ENCODE results near the gene C8G. TPM values are rescaled to one million over a fixed set of nuclear protein-coding genes. Genes with fewer than 3 reads are reported as not detected.

Gene C8G
- total and polyA plus RNA-seq, 2 of the 4 experiments (the other 2 are of a cell fraction): 0.80 TPM; not detected in 1

DNA sequence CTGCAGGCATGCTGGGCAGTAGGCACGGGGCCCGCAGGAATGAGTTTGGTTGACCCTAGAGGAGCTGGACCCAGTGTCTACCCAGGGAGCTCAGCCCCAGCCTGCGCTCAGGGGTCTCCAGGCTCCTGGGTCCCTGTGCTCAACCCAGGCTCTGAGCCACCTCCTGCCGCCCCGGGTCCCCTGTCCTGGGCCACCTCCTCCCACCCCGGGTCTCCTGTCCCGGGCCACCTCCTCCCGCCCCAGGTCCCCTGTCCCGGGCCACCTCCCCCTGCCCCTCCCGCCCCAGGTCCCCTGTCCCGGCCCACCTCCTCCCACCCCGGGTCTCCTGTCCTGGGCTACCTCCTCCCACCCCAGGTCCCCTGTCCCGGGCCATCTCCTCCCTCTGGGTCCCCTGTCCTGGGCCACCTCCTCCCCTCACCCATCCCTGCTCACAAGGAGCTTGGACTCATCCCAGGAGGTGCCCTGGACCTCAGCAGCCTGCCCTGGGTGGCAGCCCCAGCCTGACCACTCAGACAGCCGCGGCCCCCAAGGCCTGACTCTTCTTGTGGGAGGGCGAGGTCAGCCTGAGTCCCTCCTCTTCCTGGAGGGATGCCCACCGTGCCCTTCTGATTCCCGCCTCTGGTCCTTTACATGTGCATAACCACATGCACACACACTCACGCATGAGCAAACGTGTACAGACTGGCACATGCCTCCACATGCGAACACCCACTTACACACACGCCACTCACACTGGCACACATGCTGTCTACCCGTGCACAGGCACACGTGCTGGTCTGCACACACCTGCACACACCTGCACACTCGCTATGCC is 9.4 kb downstream of the C8G start:
- Histone ChIP-seq H4K20me1 (ENCODE audit: insufficient read depth, low read length) (no peaks in the 10 kb centered on the region), H3K36me3 (ENCODE audit: control insufficient read depth, insufficient read depth, low read length) (no peaks in the 10 kb centered on the region), H3K9me1 (ENCODE audit: insufficient read depth, low read length) (no peaks in the 10 kb centered on the region), H2BK20ac (ENCODE audit: low read depth, low read length) (no peak overlapping the region), H3K14ac (replicated peaks; ENCODE audit: low read depth, low read length) (no peak overlapping the region), H3K9me3 (ENCODE audit: control insufficient read depth, insufficient read depth, low read length) (peaks cover 3% of the 10 kb centered on the region), H4K8ac (ENCODE audit: low read depth in 2 of 2, low read length in 2 of 2) (no peak overlapping the region), H2AK5ac (ENCODE audit: low read depth, low read length) (no peak overlapping the region), H3K9ac (ENCODE audit: low read depth, low read length) (no peak overlapping the region), H2AFZ (replicated peaks; ENCODE audit: low read length, poor library complexity) (no peak overlapping the region), H3K23ac (ENCODE audit: low read depth, low read length) (no peak overlapping the region), H2BK120ac (ENCODE audit: low read depth, low read length) (no peak overlapping the region), H4K5ac (ENCODE audit: low read depth, low read length) (no peak overlapping the region), H2BK5ac (ENCODE audit: low read depth, low read length, poor library complexity, severe bottlenecking) (no peak overlapping the region), H3K4me3 (ENCODE audit: insufficient read depth, low read depth, low read length) (no peak overlapping the region), H3K4me2 (ENCODE audit: low read depth, low read length) (no peak overlapping the region), H3K4ac (ENCODE audit: low read depth, low read length) (no peak overlapping the region), H3K18ac (ENCODE audit: low read depth, low read length) (no peak overlapping the region), H4K91ac (ENCODE audit: insufficient read depth, low read depth, low read length) (no peak overlapping the region), H2BK15ac (ENCODE audit: low read depth, low read length) (no peak overlapping the region), H2AK9ac (replicated peaks; ENCODE audit: low read depth, low read length, poor library complexity) (no peak overlapping the region), H3K79me1 (ENCODE audit: low read depth in 1 of 2, low read length in 2 of 2) (no peaks in the 10 kb centered on the region), H3K27me3 (ENCODE audit: control insufficient read depth, insufficient read depth, low read length) (peaks cover 18% of the 10 kb centered on the region; the same call in 1 of the 2 replicates), H3K4me1 (ENCODE audit: control insufficient read depth, insufficient read depth, low read length) (no peaks in the 10 kb centered on the region; the same call in 1 of the 2 replicates), H3K27ac (ENCODE audit: insufficient read depth, low read length) (no peak overlapping the region), H3K56ac (ENCODE audit: extremely low read depth, insufficient read depth, low read length) (no peak overlapping the region)
- dilution Hi-C loops (cut with HindIII; ENCODE audit: low sequenced_read_pairs, unreplicated experiment) (no loop called here), intact Hi-C loops (cut with micrococcal nuclease) (no loop called here), in situ Hi-C loops (cut with MboI; ENCODE audit: low sequenced_read_pairs) (no loop called here)
- no peak for ATAC-seq (ENCODE audit: low read depth)
- ChIA-PET CTCF (no interaction called here), POLR2A (ENCODE audit: unreplicated experiment) (no interaction called here)
- WGBS, 2 experiments (ENCODE audit: extremely low coverage in 2 of 2, insufficient read length in 1 of 2): 65% methylated on average over 7 of the region's 25 CpGs; no CpG with 5 or more reads in 1 of the 2 experiments
- BruUV-seq (replicated peaks): no TSS peak
- DNase-seq: no peak
- TF ChIP-seq, protein P1, sequence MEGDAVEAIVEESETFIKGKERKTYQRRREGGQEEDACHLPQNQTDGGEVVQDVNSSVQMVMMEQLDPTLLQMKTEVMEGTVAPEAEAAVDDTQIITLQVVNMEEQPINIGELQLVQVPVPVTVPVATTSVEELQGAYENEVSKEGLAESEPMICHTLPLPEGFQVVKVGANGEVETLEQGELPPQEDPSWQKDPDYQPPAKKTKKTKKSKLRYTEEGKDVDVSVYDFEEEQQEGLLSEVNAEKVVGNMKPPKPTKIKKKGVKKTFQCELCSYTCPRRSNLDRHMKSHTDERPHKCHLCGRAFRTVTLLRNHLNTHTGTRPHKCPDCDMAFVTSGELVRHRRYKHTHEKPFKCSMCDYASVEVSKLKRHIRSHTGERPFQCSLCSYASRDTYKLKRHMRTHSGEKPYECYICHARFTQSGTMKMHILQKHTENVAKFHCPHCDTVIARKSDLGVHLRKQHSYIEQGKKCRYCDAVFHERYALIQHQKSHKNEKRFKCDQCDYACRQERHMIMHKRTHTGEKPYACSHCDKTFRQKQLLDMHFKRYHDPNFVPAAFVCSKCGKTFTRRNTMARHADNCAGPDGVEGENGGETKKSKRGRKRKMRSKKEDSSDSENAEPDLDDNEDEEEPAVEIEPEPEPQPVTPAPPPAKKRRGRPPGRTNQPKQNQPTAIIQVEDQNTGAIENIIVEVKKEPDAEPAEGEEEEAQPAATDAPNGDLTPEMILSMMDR (conservative IDR thresholded peaks at IDR 0.05; ENCODE audit: low read depth, low read length): no peak
- TF ChIP-seq, protein P2, sequence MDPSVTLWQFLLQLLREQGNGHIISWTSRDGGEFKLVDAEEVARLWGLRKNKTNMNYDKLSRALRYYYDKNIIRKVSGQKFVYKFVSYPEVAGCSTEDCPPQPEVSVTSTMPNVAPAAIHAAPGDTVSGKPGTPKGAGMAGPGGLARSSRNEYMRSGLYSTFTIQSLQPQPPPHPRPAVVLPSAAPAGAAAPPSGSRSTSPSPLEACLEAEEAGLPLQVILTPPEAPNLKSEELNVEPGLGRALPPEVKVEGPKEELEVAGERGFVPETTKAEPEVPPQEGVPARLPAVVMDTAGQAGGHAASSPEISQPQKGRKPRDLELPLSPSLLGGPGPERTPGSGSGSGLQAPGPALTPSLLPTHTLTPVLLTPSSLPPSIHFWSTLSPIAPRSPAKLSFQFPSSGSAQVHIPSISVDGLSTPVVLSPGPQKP (IDR thresholded peaks at IDR 0.05; ENCODE audit: borderline replicate concordance, low read depth, low read length): no peak
- TF ChIP-seq CHD1 (IDR thresholded peaks at IDR 0.05; ENCODE audit: low read depth, low read length): no peak
- TF ChIP-seq RFX5 (IDR thresholded peaks at IDR 0.05; ENCODE audit: low read depth, low read length): no peak
- no peak for TF ChIP-seq POLR2A (IDR thresholded peaks at IDR 0.05; ENCODE audit: low read depth, low read length)
- TF ChIP-seq CEBPB (IDR thresholded peaks at IDR 0.05; ENCODE audit: low read depth, low read length): no peak
- TF ChIP-seq RAD21 (IDR thresholded peaks at IDR 0.05; ENCODE audit: low read length): no peak
- TF ChIP-seq MAZ (IDR thresholded peaks at IDR 0.05; ENCODE audit: borderline replicate concordance, low read depth, low read length): no peak
- TF ChIP-seq RCOR1 (IDR thresholded peaks at IDR 0.05; ENCODE audit: insufficient replicate concordance, low read length): no peak
- TF ChIP-seq MXI1 (IDR thresholded peaks at IDR 0.05; ENCODE audit: borderline replicate concordance, low read depth, low read length): no peak
- TF ChIP-seq, protein P3, sequence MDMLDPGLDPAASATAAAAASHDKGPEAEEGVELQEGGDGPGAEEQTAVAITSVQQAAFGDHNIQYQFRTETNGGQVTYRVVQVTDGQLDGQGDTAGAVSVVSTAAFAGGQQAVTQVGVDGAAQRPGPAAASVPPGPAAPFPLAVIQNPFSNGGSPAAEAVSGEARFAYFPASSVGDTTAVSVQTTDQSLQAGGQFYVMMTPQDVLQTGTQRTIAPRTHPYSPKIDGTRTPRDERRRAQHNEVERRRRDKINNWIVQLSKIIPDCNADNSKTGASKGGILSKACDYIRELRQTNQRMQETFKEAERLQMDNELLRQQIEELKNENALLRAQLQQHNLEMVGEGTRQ (IDR thresholded peaks at IDR 0.05; ENCODE audit: low read depth, low read length): no peak
- no peak for TF ChIP-seq NFE2L2 (IDR thresholded peaks at IDR 0.05; ENCODE audit: low read depth, low read length)
- TF ChIP-seq MAFK (IDR thresholded peaks at IDR 0.05; ENCODE audit: low read depth, low read length): no peak
- TF ChIP-seq FOS (IDR thresholded peaks at IDR 0.05; ENCODE audit: low read depth, low read length): no peak
- no peak for TF ChIP-seq BHLHE40 (IDR thresholded peaks at IDR 0.05; ENCODE audit: low read depth, low read length)

Measured in IMR-90 (cell line).